ENCODE results near the gene NAA38.
"Not testable (repeated sequence)": the region's sequence is repeated elsewhere in the genome, so short reads cannot be mapped to it uniquely, and the experiment has no call there.

Gene NAA38

GRCh38 chr17:7875804-7876370 is 18.5 kb upstream of the NAA38 start:
- H3K27ac Mint-ChIP-seq = no peak overlapping the region
- no peaks in the 10 kb centered on the region for H3K9me3 Mint-ChIP-seq
- H3K27me3 Mint-ChIP-seq (ENCODE audit: low read depth, poor library complexity) = no peaks in the 10 kb centered on the region
- no peak for DNase-seq
- H3K4me1 Mint-ChIP-seq = peaks cover 6% of the 10 kb centered on the region
- H3K4me3 Mint-ChIP-seq = no peak overlapping the region
- H3K36me3 Mint-ChIP-seq (ENCODE audit: low read depth) = peaks cover 48% of the 10 kb centered on the region
- TF ChIP-seq, protein P1, sequence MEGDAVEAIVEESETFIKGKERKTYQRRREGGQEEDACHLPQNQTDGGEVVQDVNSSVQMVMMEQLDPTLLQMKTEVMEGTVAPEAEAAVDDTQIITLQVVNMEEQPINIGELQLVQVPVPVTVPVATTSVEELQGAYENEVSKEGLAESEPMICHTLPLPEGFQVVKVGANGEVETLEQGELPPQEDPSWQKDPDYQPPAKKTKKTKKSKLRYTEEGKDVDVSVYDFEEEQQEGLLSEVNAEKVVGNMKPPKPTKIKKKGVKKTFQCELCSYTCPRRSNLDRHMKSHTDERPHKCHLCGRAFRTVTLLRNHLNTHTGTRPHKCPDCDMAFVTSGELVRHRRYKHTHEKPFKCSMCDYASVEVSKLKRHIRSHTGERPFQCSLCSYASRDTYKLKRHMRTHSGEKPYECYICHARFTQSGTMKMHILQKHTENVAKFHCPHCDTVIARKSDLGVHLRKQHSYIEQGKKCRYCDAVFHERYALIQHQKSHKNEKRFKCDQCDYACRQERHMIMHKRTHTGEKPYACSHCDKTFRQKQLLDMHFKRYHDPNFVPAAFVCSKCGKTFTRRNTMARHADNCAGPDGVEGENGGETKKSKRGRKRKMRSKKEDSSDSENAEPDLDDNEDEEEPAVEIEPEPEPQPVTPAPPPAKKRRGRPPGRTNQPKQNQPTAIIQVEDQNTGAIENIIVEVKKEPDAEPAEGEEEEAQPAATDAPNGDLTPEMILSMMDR (IDR thresholded peaks at IDR 0.05) = no peak

DNA sequence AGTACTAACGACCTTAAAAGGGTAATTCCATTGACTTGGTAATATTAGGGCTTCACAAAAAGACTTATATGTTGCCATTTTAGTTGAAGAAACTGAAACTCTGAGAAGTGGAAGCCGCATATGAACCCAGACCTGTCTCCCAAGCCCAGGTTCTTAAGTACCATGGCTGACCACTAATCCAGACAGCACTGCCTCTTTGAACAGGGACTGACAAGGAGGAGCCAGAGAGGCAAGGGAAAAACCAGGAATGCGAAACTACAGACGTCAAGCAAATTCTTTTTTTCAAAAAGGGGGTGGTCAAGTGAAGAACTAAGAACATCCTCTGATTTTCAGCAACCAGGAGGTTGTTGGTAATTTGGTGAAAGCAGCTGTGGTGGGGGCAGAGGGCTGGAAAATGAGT is 15.7 kb upstream of the NAA38 start:
- Mint-ChIP-seq H3K27ac (peak overlapping the region; percentile 7), H3K27me3 (ENCODE audit: low read depth, poor library complexity) (peaks cover 1% of the 10 kb centered on the region), H3K36me3 (ENCODE audit: low read depth) (peaks cover 50% of the 10 kb centered on the region), H3K4me1 (peaks cover 19% of the 10 kb centered on the region), H3K4me3 (no peak overlapping the region), H3K9me3 (no peaks in the 10 kb centered on the region)
- DNase-seq = no peak
- TF ChIP-seq, protein P1 (IDR thresholded peaks at IDR 0.05) = no peak

DNA sequence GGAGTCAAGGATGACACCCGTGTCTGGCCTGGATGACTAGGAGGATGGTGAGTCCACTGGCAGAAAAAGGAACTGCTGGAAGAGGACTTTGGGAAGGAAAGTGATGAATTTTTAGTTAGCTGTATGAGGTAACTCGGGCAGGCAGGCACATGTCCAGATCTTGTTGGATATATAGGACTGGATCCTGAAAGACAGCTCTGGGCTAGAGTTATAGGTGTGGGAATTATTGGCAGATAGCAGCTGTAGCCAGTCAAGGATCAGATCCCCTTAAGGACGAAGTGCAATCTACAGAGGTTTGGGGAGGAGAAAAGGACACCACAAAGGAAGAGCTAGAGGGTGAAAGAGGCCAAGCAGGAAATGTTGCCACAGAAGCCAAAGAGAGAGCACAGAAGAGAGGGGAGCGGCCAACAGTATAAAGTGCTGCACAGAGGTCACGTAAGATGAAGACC is 10.5 kb upstream of the NAA38 start:
- no peak for DNase-seq
- peaks cover 31% of the 10 kb centered on the region for H3K4me1 Mint-ChIP-seq
- TF ChIP-seq, protein P1 (IDR thresholded peaks at IDR 0.05) = no peak
- peaks cover 4% of the 10 kb centered on the region for H3K27me3 Mint-ChIP-seq (ENCODE audit: low read depth, poor library complexity)
- H3K9me3 Mint-ChIP-seq = peaks cover 11% of the 10 kb centered on the region
- peak overlapping the region; percentile 7 for H3K4me3 Mint-ChIP-seq
- H3K27ac Mint-ChIP-seq = peak overlapping the region; percentile 83
- H3K36me3 Mint-ChIP-seq (ENCODE audit: low read depth) = peaks cover 46% of the 10 kb centered on the region

DNA sequence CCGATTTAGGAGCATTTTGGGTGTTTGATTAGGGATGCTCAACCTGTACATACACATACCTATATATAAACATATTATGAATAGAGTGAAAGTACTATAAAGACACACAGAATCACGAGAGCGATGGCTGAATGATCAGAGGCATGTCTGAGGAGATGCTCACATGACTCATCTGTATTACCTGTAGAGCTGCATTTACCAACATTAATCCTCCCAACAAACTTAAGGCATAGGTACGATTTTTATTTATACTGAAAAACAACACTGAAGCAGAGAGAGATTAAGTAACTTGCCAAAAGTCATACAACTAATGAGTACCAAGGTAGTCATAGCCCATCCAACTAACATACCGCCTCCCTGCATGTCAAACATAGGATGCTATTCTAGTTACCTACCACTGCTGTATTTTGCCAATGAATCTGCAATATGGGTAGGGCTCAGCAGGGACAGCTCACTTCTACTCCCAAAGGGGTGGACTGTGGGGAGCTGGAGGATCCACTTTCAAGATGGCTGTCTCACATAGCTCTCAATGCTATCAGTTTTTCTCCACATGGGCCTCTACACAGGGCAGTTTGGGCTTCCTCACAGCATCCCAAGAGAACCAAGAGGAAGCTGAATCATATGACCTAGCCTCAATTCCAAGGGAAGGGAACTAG is 7.8 kb upstream of the NAA38 start:
- H3K9me3 Mint-ChIP-seq = peaks cover 11% of the 10 kb centered on the region
- no peak overlapping the region for H3K27ac Mint-ChIP-seq
- peaks cover 4% of the 10 kb centered on the region for H3K27me3 Mint-ChIP-seq (ENCODE audit: low read depth, poor library complexity)
- TF ChIP-seq, protein P1 (IDR thresholded peaks at IDR 0.05) = no peak
- H3K4me1 Mint-ChIP-seq = peaks cover 30% of the 10 kb centered on the region
- no peak for DNase-seq
- peaks cover 33% of the 10 kb centered on the region for H3K36me3 Mint-ChIP-seq (ENCODE audit: low read depth)
- no peak overlapping the region for H3K4me3 Mint-ChIP-seq

- not testable (repeated sequence) for H3K27ac Mint-ChIP-seq; DNase-seq; H3K27me3 Mint-ChIP-seq (ENCODE audit: low read depth, poor library complexity); H3K4me3 Mint-ChIP-seq
- Mint-ChIP-seq H3K36me3 (ENCODE audit: low read depth) (peaks cover 37% of the 10 kb centered on the region), H3K9me3 (peaks cover 11% of the 10 kb centered on the region), H3K4me1 (peaks cover 24% of the 10 kb centered on the region)
Observed at GRCh38 chr17:7864384-7864783, 7.0 kb upstream of the NAA38 start.

GRCh38 chr17:7862692-7863437 is 5.5 kb upstream of the NAA38 start:
- peaks cover 36% of the 10 kb centered on the region for H3K36me3 Mint-ChIP-seq (ENCODE audit: low read depth)
- H3K4me3 Mint-ChIP-seq = no peak overlapping the region
- H3K27ac Mint-ChIP-seq = peak overlapping the region; percentile 7
- peaks cover 15% of the 10 kb centered on the region for H3K4me1 Mint-ChIP-seq
- H3K9me3 Mint-ChIP-seq = peaks cover 11% of the 10 kb centered on the region
- peak; percentile 63 for DNase-seq
- TF ChIP-seq, protein P1 (IDR thresholded peaks at IDR 0.05) = peak; percentile 72
- peaks cover under 1% of the 10 kb centered on the region for H3K27me3 Mint-ChIP-seq (ENCODE audit: low read depth, poor library complexity)
